K562 (cell line): ENCODE data around the gene KIRREL1. TPM values are rescaled to one million over a fixed set of nuclear protein-coding genes. Genes with fewer than 3 reads are reported as not detected.

Experiments
- ATAC-seq: fragments of 200-7000 bp; cut with Tn5 transposase; 3 replicates; pipeline ENCODE4 v1.9.1; 2020; ENCODE audit warnings: moderate library complexity
- BruUV-seq: library from RNA; stranded (reverse); fragments of 400-500 nt; replicated peaks from 2 replicates; lab custom pipeline; 2021; lab: Mats Ljungman, UMichigan
- CTCF ChIA-PET: fragments of 300-600 bp; formaldehyde crosslinking; extraction: SDS; loops from one replicate; lab custom pipeline; 2021; ENCODE audit warnings: low intra/inter-chr PET ratio; lab: Yijun Ruan, JAX
- POLR2A ChIA-PET: fragments of 300-600, 350-650 bp; sonication (Branson Sonifier 250); formaldehyde crosslinking; extraction: SDS; loops from one replicate; lab custom pipeline; 2021; ENCODE audit warnings: antibody characterized with exemption, inconsistent platforms; lab: Yijun Ruan, JAX
- DNase-seq, 4 experiments: peaks; one replicate each; pipeline versions ENCODE4 v3.0.0 to v3.0.0-alpha.2; 2011 to 2018; ENCODE audit warnings: low spot score in 3 of 4, mixed read lengths in 3 of 4; ENCODE audit errors: extremely low read depth in 1 of 4
- FAIRE-seq: peaks from 2 replicates; lab custom pipeline; 2011; peaks lifted over from hg19 to GRCh38; lab: Jason Lieb, UNC
- H2AFZ ChIP-seq: 2 replicates; pipeline ENCODE4 v1.6.0; 2011; ENCODE audit warnings: low read depth, low read length, control low read depth, inconsistent platforms
- H3K27ac ChIP-seq: fragments of 200-600 bp; 3 replicates; pipeline ENCODE4 v1.8.0; 2011; ENCODE audit warnings: low read depth, mild to moderate bottlenecking, control low read depth, inconsistent platforms, low read length, moderate library complexity, mixed read lengths; ENCODE audit errors: extremely low read depth
- H3K27me3 ChIP-seq, 2 experiments: fragments of 300-600 bp in 1 of 2; 2 replicates in 1 of 2; 3 replicates in 1 of 2; pipeline versions ENCODE4 v1.6.0 to v1.8.0; 2011; ENCODE audit warnings: inconsistent platforms in 2 of 2, low read length in 2 of 2, mild to moderate bottlenecking in 1 of 2, mixed read lengths in 1 of 2, moderate library complexity in 1 of 2; ENCODE audit not compliant: control insufficient read depth in 2 of 2, insufficient read depth in 2 of 2
- H3K36me3 ChIP-seq: fragments of 300-600 bp; 3 replicates; pipeline ENCODE4 v1.8.0; 2011; ENCODE audit warnings: mild to moderate bottlenecking, low read length, inconsistent platforms; ENCODE audit not compliant: control insufficient read depth, insufficient read depth
- H3K4me1 ChIP-seq, 2 experiments: fragments of 200-600 bp in 1 of 2; replicated peaks in 1 of 2; 2 replicates in 1 of 2; 3 replicates in 1 of 2; pipeline versions ENCODE4 v1.5.1 to v1.8.0; 2011; ENCODE audit warnings: inconsistent platforms in 2 of 2, low read length in 2 of 2, mild to moderate bottlenecking in 1 of 2, mixed read lengths in 1 of 2, moderate library complexity in 1 of 2; ENCODE audit not compliant: control insufficient read depth in 2 of 2, insufficient read depth in 2 of 2
- H3K4me2 ChIP-seq: 2 replicates; pipeline ENCODE4 v1.6.1; 2011; ENCODE audit warnings: low read length, control low read depth, inconsistent platforms, mixed read lengths; ENCODE audit not compliant: insufficient read depth
- H3K4me3 ChIP-seq: fragments of 200-600 bp; sonication (generic), shearing (Covaris generic); 2 replicates; pipeline ENCODE4 v1.5.1; 2016; ENCODE audit warnings: control low read depth, inconsistent platforms
- H3K79me2 ChIP-seq: fragments of 200-600 bp; 3 replicates; pipeline ENCODE4 v1.8.0; 2011; ENCODE audit warnings: low read length, inconsistent platforms; ENCODE audit not compliant: control insufficient read depth, insufficient read depth
- H3K9ac ChIP-seq, 2 experiments: 2 replicates each; pipeline versions ENCODE4 v1.6.0 to v1.6.1; 2011; ENCODE audit warnings: low read depth in 2 of 2, low read length in 2 of 2, control low read depth in 1 of 2, inconsistent platforms in 1 of 2, mild to moderate bottlenecking in 1 of 2, mixed read lengths in 1 of 2; ENCODE audit not compliant: insufficient read depth in 1 of 2
- H3K9me1 ChIP-seq: one replicate; pipeline ENCODE4 v1.6.0; 2011; ENCODE audit warnings: inconsistent platforms, mild to moderate bottlenecking, low read length, moderate library complexity; ENCODE audit not compliant: control insufficient read depth, insufficient read depth
- H3K9me3 ChIP-seq: replicated peaks from 2 replicates; pipeline ENCODE4 v1.5.1; 2011; ENCODE audit warnings: low read depth, low read length, inconsistent platforms; ENCODE audit not compliant: control insufficient read depth, insufficient read depth
- H4K20me1 ChIP-seq: replicated peaks from 2 replicates; pipeline ENCODE4 v1.6.1; 2011; ENCODE audit warnings: low read length, inconsistent platforms, mixed read lengths; ENCODE audit not compliant: control insufficient read depth, insufficient read depth
- NFYB ChIP-seq: IDR thresholded peaks from 2 replicates; pipeline ENCODE4 v1.6.1; 2011; ENCODE audit warnings: mild to moderate bottlenecking, moderate library complexity; ENCODE audit not compliant: insufficient read length; ENCODE audit errors: extremely low read depth
- XRCC3 ChIP-seq: fragments of 450-650 bp; IDR thresholded peaks from 2 replicates; pipeline ENCODE4 v1.6.1; 2017; ENCODE audit warnings: mild to moderate bottlenecking, moderate library complexity
- ZNF316 ChIP-seq: fragments of 450-650 bp; IDR thresholded peaks from 2 replicates; pipeline ENCODE4 v1.6.1; 2016
- WGBS: fragments of 100-300 bp; shearing (Covaris generic); methylation state at CpG from one replicate; pipeline ENCODE4 v1.1.6; 2016; ENCODE audit warnings: low coverage, mixed read lengths; ENCODE audit not compliant: insufficient coverage; ENCODE audit errors: missing lambda C conversion rate; 5-methylcytosine and 5-hydroxymethylcytosine counted together
- in situ Hi-C: fragments of 300-500 bp; cut with MboI; formaldehyde crosslinking; loops from 4 replicates; pipeline ENCODE4 v1.15.0; 2018; ENCODE audit warnings: inconsistent platforms, mixed read lengths
- intact Hi-C: fragments of 100-400 bp; cut with micrococcal nuclease; formaldehyde crosslinking; loops from 2 replicates; pipeline ENCODE4 v1.14.2; 2022
- polyA plus RNA-seq, 8 experiments: library from polyadenylated mRNA; depleted of rRNA in 4 of 8; stranded (reverse) in 5 of 8; unstranded in 3 of 8; fragments of >200 nt; fragmentation: Nextera tagmentation in 2 of 8; fragmentation: Illumina TruSeq in 1 of 8; extraction: Ambion mirVana in 2 of 8; extraction: Trizol in 1 of 8; gene quantifications; 2 replicates each; pipeline versions ENCODE4 v1.2.1 to v1.2.3, GENCODE V29; 2011 to 2014; ENCODE audit warnings: inconsistent platforms in 1 of 8, missing spikeins in 1 of 8
- total RNA-seq, 7 experiments: library from RNA; depleted of rRNA in 6 of 7; stranded (reverse); fragments of >200 nt in 6 of 7; fragmentation: Illumina TruSeq in 2 of 7; extraction: Trizol in 2 of 7; gene quantifications; 2 replicates each; pipeline versions ENCODE4 v1.2.1 to v1.2.3, GENCODE V29; 2011 to 2021; ENCODE audit warnings: low replicate concordance in 1 of 7
- TF ChIP-seq, protein P1 (sequence below): fragments of 250-450 bp; sonication (Bioruptor Pico); IDR thresholded peaks from 2 replicates; pipeline ENCODE4 v1.4.0; 2020; ENCODE audit warnings: borderline replicate concordance
- TF ChIP-seq, protein P2 (sequence below): IDR thresholded peaks from 3 replicates; pipeline ENCODE4 v1.6.1; 2011; ENCODE audit warnings: borderline replicate concordance, mild to moderate bottlenecking, moderate library complexity; ENCODE audit not compliant: insufficient read length; ENCODE audit errors: extremely low read depth

Gene KIRREL1
- total and polyA plus RNA-seq, 9 of the 15 experiments (the other 6 are each of a cell fraction or from before 2014, with no cell fraction given), result under 0.01 to 0.22 (median 0.03) TPM; not detected in 3

DNA sequence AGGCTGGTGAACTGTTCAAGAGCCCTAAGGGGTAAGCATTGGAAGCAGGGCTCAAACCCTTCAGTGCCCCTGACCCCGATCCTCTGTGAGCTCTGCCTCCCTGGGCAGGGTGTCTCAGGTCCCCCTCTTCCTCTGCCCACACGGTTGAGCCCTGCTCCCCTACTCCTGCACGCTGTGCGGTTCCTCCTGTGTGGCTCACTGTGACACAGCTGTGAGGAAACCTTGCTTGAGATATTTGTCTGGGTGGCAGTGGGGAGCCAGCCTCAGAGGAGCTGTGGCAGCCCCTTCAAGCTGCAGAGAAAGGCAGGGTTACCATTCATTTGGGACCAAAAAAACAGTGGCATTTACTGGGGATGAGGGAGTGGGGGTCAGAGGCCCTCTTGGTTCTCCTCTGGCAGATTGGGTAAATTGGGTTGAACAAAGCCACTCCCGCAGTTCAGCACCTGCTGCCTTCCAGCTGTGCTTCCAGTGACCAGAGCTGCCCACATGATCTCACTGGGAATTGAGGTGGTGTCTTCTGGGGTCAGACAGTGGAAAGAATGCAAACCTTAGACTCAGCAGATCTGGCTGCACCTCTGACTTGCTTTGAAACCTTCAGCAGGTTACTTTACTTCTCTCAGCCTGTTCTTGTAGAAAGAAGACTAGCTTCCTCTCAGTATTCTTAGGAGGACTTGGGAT lies 126.7 kb downstream of the KIRREL1 start:
- no peak for ATAC-seq
- Histone ChIP-seq H3K36me3 (no peaks in the 10 kb centered on the region), H4K20me1 (no peaks in the 10 kb centered on the region), H3K9me3 (no peaks in the 10 kb centered on the region), H3K4me2 (no peak overlapping the region), H2AFZ (no peak overlapping the region), H3K27ac (no peak overlapping the region), H3K4me1 (peaks cover 0 to 2% of the 10 kb centered on the region in 2 experiments; a peak in 2 of 5 replicates), H3K9me1 (no peaks in the 10 kb centered on the region), H3K27me3 (peaks cover 0 to 10% of the 10 kb centered on the region in 2 experiments; a peak in 1 of 5 replicates), H3K79me2 (no peaks in the 10 kb centered on the region), H3K4me3 (no peak overlapping the region)
- BruUV-seq, result no TSS peak
- in situ Hi-C loops, result loop anchor here (5.0 to 10.0 kb wide), 2 partner anchors 158 to 945 kb away; no protein-coding TSS in a partner anchor
- POLR2A ChIA-PET, result interaction anchor here (1.0 kb wide), 1 partner anchor 39 kb away, joined by 3 read pairs; no protein-coding TSS in a partner anchor
- FAIRE-seq, result no peak
- CTCF ChIA-PET, result interaction anchor here (1.3 kb wide), 1 partner anchor 157 kb away, joined by 3 read pairs; no protein-coding TSS in a partner anchor
- intact Hi-C loops, result no loop called here
- no peak for DNase-seq
- TF ChIP-seq, protein P1, sequence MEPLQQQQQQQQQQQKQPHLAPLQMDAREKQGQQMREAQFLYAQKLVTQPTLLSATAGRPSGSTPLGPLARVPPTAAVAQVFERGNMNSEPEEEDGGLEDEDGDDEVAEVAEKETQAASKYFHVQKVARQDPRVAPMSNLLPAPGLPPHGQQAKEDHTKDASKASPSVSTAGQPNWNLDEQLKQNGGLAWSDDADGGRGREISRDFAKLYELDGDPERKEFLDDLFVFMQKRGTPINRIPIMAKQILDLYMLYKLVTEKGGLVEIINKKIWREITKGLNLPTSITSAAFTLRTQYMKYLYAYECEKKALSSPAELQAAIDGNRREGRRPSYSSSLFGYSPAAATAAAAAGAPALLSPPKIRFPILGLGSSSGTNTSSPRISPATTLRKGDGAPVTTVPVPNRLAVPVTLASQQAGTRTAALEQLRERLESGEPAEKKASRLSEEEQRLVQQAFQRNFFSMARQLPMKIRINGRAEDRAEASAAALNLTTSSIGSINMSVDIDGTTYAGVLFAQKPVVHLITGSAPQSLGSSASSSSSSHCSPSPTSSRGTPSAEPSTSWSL (CRISPR knock-in tag), result no peak
- TF ChIP-seq NFYB (no peak), ZNF316 (no peak), XRCC3 (no peak)
- TF ChIP-seq, protein P2, sequence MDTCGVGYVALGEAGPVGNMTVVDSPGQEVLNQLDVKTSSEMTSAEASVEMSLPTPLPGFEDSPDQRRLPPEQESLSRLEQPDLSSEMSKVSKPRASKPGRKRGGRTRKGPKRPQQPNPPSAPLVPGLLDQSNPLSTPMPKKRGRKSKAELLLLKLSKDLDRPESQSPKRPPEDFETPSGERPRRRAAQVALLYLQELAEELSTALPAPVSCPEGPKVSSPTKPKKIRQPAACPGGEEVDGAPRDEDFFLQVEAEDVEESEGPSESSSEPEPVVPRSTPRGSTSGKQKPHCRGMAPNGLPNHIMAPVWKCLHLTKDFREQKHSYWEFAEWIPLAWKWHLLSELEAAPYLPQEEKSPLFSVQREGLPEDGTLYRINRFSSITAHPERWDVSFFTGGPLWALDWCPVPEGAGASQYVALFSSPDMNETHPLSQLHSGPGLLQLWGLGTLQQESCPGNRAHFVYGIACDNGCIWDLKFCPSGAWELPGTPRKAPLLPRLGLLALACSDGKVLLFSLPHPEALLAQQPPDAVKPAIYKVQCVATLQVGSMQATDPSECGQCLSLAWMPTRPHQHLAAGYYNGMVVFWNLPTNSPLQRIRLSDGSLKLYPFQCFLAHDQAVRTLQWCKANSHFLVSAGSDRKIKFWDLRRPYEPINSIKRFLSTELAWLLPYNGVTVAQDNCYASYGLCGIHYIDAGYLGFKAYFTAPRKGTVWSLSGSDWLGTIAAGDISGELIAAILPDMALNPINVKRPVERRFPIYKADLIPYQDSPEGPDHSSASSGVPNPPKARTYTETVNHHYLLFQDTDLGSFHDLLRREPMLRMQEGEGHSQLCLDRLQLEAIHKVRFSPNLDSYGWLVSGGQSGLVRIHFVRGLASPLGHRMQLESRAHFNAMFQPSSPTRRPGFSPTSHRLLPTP, result no peak
- TF ChIP-seq, all 486 proteins: peak for 0
- no peak overlapping the region for H3K9ac ChIP-seq
- 0% methylated on average over 4 of the region's 5 CpGs for WGBS
